ENCODE measurements around the gene ITPRID2.
A peak's percentile ranks its signal among the peaks of the same experiment; 100 is the strongest.
"Not testable (repeated sequence)": the region's sequence is repeated elsewhere in the genome, so short reads cannot be mapped to it uniquely, and the experiment has no call there.

The ITPRID2 gene

GRCh38 chr2:181918188-181918587, 26.7 kb downstream of the ITPRID2 start:
- no peak for DNase-seq

GRCh38 chr2:181923121-181923520, 31.6 kb downstream of the ITPRID2 start:
- DNase-seq: no peak

- no peak for DNase-seq
These were observed 32.8 kb downstream of the ITPRID2 start for GRCh38 chr2:181924336-181924735.

GRCh38 chr2:181934694-181935093, 43.2 kb downstream of the ITPRID2 start:
- DNase-seq: no peak

GRCh38 chr2:181937473-181937872, 45.9 kb downstream of the ITPRID2 start:
- DNase-seq: no peak

- no peak for DNase-seq
These were observed 52.0 kb downstream of the ITPRID2 start for GRCh38 chr2:181943411-181944124.

- DNase-seq: no peak
These were observed 52.8 kb downstream of the ITPRID2 start for GRCh38 chr2:181944164-181944913.

GRCh38 chr2:181944914-181945291, 53.4 kb downstream of the ITPRID2 start:
- DNase-seq: no peak

- DNase-seq: no peak
These were observed 55.1 kb downstream of the ITPRID2 start for GRCh38 chr2:181946444-181947127.

- DNase-seq: no peak
These were observed 55.7 kb downstream of the ITPRID2 start for GRCh38 chr2:181947273-181947672.

GRCh38 chr2:181948227-181948626, 56.7 kb downstream of the ITPRID2 start:
- DNase-seq: no peak

GRCh38 chr2:181949047-181949446, 57.5 kb downstream of the ITPRID2 start:
- DNase-seq: no peak

GRCh38 chr2:181952404-181953226, 61.1 kb downstream of the ITPRID2 start:
- no peak for DNase-seq

GRCh38 chr2:181953881-181954537, 62.5 kb downstream of the ITPRID2 start:
- peak; percentile 49 for DNase-seq

GRCh38 chr2:181954538-181954883, 63.0 kb downstream of the ITPRID2 start:
- DNase-seq: no peak

GRCh38 chr2:181955010-181955409, 63.5 kb downstream of the ITPRID2 start:
- no peak for DNase-seq

GRCh38 chr2:181955866-181956265, 64.3 kb downstream of the ITPRID2 start:
- not testable (repeated sequence) for DNase-seq

GRCh38 chr2:181957668-181958067, 66.1 kb downstream of the ITPRID2 start:
- no peak for DNase-seq

GRCh38 chr2:181958726-181959125, 67.2 kb downstream of the ITPRID2 start:
- no peak for DNase-seq

GRCh38 chr2:181959508-181959907, 68.0 kb downstream of the ITPRID2 start:
- no peak for DNase-seq

GRCh38 chr2:181961167-181961566, 69.6 kb downstream of the ITPRID2 start:
- DNase-seq: not testable (repeated sequence)

GRCh38 chr2:181962142-181962541, 70.6 kb downstream of the ITPRID2 start:
- no peak for DNase-seq

Measured in activated T-cell treated with anti-CD3 and anti-CD28 coated beads, Interleukin-2, amount 50 U/mL, for 1 hour (primary cell).